Raji (cell line): ENCODE results near the gene ZNF664.

Source experiments
- POLR2A ChIP-seq: IDR thresholded peaks from 2 replicates; pipeline ENCODE4 v1.6.1; 2011; ENCODE audit warnings: low read depth, low read length, control low read depth; ENCODE audit not compliant: insufficient read depth

Gene ZNF664

GRCh38 chr12:124036657-124037109 is 63.7 kb downstream of the ZNF664 start:
- TF ChIP-seq POLR2A: no peak

- TF ChIP-seq POLR2A: no peak
Measured at GRCh38 chr12:124037331-124037730, 64.3 kb downstream of the ZNF664 start.

GRCh38 chr12:124039276-124039675 is 66.3 kb downstream of the ZNF664 start:
- TF ChIP-seq POLR2A: no peak

GRCh38 chr12:124040291-124040690 is 67.3 kb downstream of the ZNF664 start:
- TF ChIP-seq POLR2A: no peak

- no peak for TF ChIP-seq POLR2A
Measured at GRCh38 chr12:124040737-124041136, 67.7 kb downstream of the ZNF664 start.

- TF ChIP-seq POLR2A: no peak
Measured at GRCh38 chr12:124041907-124042306, 68.9 kb downstream of the ZNF664 start.

- no peak for TF ChIP-seq POLR2A
Measured at GRCh38 chr12:124044021-124044420, 71.0 kb downstream of the ZNF664 start.

GRCh38 chr12:124044809-124045321 is 71.8 kb downstream of the ZNF664 start:
- no peak for TF ChIP-seq POLR2A

GRCh38 chr12:124045671-124046455 is 72.8 kb downstream of the ZNF664 start:
- TF ChIP-seq POLR2A: no peak

- no peak for TF ChIP-seq POLR2A
Measured at GRCh38 chr12:124046456-124046740, 73.4 kb downstream of the ZNF664 start.

GRCh38 chr12:124047045-124047566 is 74.1 kb downstream of the ZNF664 start:
- TF ChIP-seq POLR2A: no peak

GRCh38 chr12:124049451-124050094 is 76.6 kb downstream of the ZNF664 start:
- no peak for TF ChIP-seq POLR2A

- TF ChIP-seq POLR2A: no peak
Measured at GRCh38 chr12:124053851-124054250, 80.8 kb downstream of the ZNF664 start.

GRCh38 chr12:124055066-124055465 is 82.1 kb downstream of the ZNF664 start:
- TF ChIP-seq POLR2A: no peak

GRCh38 chr12:124057691-124058090 is 84.7 kb downstream of the ZNF664 start:
- no peak for TF ChIP-seq POLR2A

GRCh38 chr12:124059752-124060151 is 86.7 kb downstream of the ZNF664 start:
- no peak for TF ChIP-seq POLR2A
